SU-DHL-6 (cell line): ENCODE data around the gene HK1.

ENCODE experiments used
- H2AFZ ChIP-seq: fragments of 200-600 bp; sonication (generic); 2 replicates; pipeline ENCODE4 v1.6.1; 2014; ENCODE audit warnings: low read depth, mild to moderate bottlenecking, moderate library complexity, mixed read lengths, antibody characterized with exemption, low read length; ENCODE audit not compliant: severe bottlenecking
- H3F3A ChIP-seq: fragments of 200-600 bp; shearing (Covaris generic); 2 replicates; pipeline ENCODE4 v1.6.0; 2016; ENCODE audit warnings: antibody characterized with exemption, mild to moderate bottlenecking; ENCODE audit not compliant: insufficient read depth
- H3K27ac ChIP-seq: fragments of 200-600 bp; sonication (generic); 2 replicates; pipeline ENCODE4 v1.5.1; 2016; ENCODE audit warnings: low read depth, mild to moderate bottlenecking, low read length, moderate library complexity, mixed read lengths
- H3K27me3 ChIP-seq: fragments of 200-600 bp; sonication (generic), shearing (Covaris generic); 2 replicates; pipeline ENCODE4 v1.6.0; 2014; ENCODE audit warnings: mild to moderate bottlenecking, low read length
- H3K36me3 ChIP-seq: fragments of 200-600 bp; sonication (generic); 2 replicates; pipeline ENCODE4 v1.6.1; 2014; ENCODE audit warnings: mild to moderate bottlenecking, low read length, mixed read lengths
- H3K4me2 ChIP-seq: fragments of 300-600, 200-600 bp; shearing (Covaris generic), sonication (generic); 2 replicates; pipeline ENCODE4 v1.6.0; 2014; ENCODE audit warnings: low read length, low read depth, mild to moderate bottlenecking; ENCODE audit not compliant: poor library complexity, severe bottlenecking
- H3K4me3 ChIP-seq: fragments of 200-600 bp; sonication (generic); 2 replicates; pipeline ENCODE4 v1.5.1; 2014; ENCODE audit warnings: antibody characterized with exemption, low read length, mild to moderate bottlenecking, mixed read lengths; ENCODE audit not compliant: insufficient read depth, poor library complexity, severe bottlenecking
- H3K79me2 ChIP-seq: fragments of 200-600 bp; sonication (generic); 2 replicates; pipeline ENCODE4 v1.6.1; 2014; ENCODE audit warnings: mild to moderate bottlenecking, low read length, moderate library complexity; ENCODE audit not compliant: insufficient read depth
- H3K9ac ChIP-seq: fragments of 200-600 bp; sonication (generic); 2 replicates; pipeline ENCODE4 v1.7.0; 2014; ENCODE audit warnings: mild to moderate bottlenecking, low read length
- H3K9me2 ChIP-seq: fragments of 200-600 bp; sonication (generic); replicated peaks from 2 replicates; pipeline ENCODE4 v1.6.1; 2014; ENCODE audit warnings: low read length; ENCODE audit not compliant: insufficient read depth
- H3K9me3 ChIP-seq: fragments of 200-600 bp; sonication (generic); 2 replicates; pipeline ENCODE4 v1.6.1; 2014; ENCODE audit warnings: low read length, mixed read lengths; ENCODE audit not compliant: insufficient read depth
- H4K20me1 ChIP-seq: fragments of 200-600 bp; sonication (generic); 2 replicates; pipeline ENCODE4 v1.6.1; 2014; ENCODE audit warnings: low read depth, mild to moderate bottlenecking, antibody characterized with exemption, low read length, moderate library complexity, mixed read lengths
- CTCF ChIP-seq: fragments of 200-600 bp; sonication (generic); IDR thresholded peaks from one replicate; pipeline ENCODE4 v1.5.1; 2017; ENCODE audit warnings: antibody characterized with exemption, mild to moderate bottlenecking, low read length, moderate library complexity; ENCODE audit not compliant: insufficient read depth, poor library complexity, severe bottlenecking
- EZH2phosphoT487 ChIP-seq: fragments of 200-600 bp; sonication (generic), shearing (Covaris generic); conservative IDR thresholded peaks from 2 replicates; pipeline ENCODE4 v1.6.1; 2018; ENCODE audit warnings: mild to moderate bottlenecking, antibody characterized with exemption, low read length, moderate library complexity, mixed read lengths

Gene HK1

GRCh38 chr10:69439813-69440506 lies 161.7 kb downstream of the HK1 start:
- Histone ChIP-seq H3K4me3 (no peak overlapping the region), H3K9ac (no peak overlapping the region), H3K4me2 (no peak overlapping the region), H4K20me1 (no peaks in the 10 kb centered on the region), H3K27me3 (no peaks in the 10 kb centered on the region), H3K9me2 (no peaks in the 10 kb centered on the region), H2AFZ (no peak overlapping the region), H3K36me3 (no peaks in the 10 kb centered on the region), H3F3A (no peaks in the 10 kb centered on the region), H3K9me3 (no peaks in the 10 kb centered on the region), H3K27ac (no peak overlapping the region), H3K79me2 (no peaks in the 10 kb centered on the region)
- TF ChIP-seq EZH2phosphoT487 (no peak), CTCF (no peak)

- Histone ChIP-seq H4K20me1 (no peaks in the 10 kb centered on the region), H3K9ac (no peak overlapping the region), H2AFZ (no peak overlapping the region), H3K9me2 (no peaks in the 10 kb centered on the region), H3K27me3 (no peaks in the 10 kb centered on the region), H3K36me3 (no peaks in the 10 kb centered on the region), H3K27ac (no peak overlapping the region), H3F3A (no peaks in the 10 kb centered on the region), H3K9me3 (no peaks in the 10 kb centered on the region), H3K79me2 (no peaks in the 10 kb centered on the region), H3K4me3 (no peak overlapping the region), H3K4me2 (no peak overlapping the region)
- TF ChIP-seq EZH2phosphoT487, result no peak
- TF ChIP-seq CTCF, result no peak
Observed at GRCh38 chr10:69443354-69443753, 165.1 kb downstream of the HK1 start.

GRCh38 chr10:69445041-69445440 lies 166.7 kb downstream of the HK1 start:
- no peak overlapping the region for H3K4me2 ChIP-seq
- H3K79me2 ChIP-seq, result no peaks in the 10 kb centered on the region
- no peaks in the 10 kb centered on the region for H3F3A ChIP-seq
- no peaks in the 10 kb centered on the region for H3K36me3 ChIP-seq
- H2AFZ ChIP-seq, result no peak overlapping the region
- no peaks in the 10 kb centered on the region for H3K9me3 ChIP-seq
- H3K9ac ChIP-seq, result no peak overlapping the region
- H3K27ac ChIP-seq, result no peak overlapping the region
- H3K9me2 ChIP-seq, result no peaks in the 10 kb centered on the region
- TF ChIP-seq CTCF (no peak), EZH2phosphoT487 (no peak)
- no peaks in the 10 kb centered on the region for H3K27me3 ChIP-seq
- no peak overlapping the region for H3K4me3 ChIP-seq
- no peaks in the 10 kb centered on the region for H4K20me1 ChIP-seq

GRCh38 chr10:69446229-69446628 lies 167.9 kb downstream of the HK1 start:
- H3K4me3 ChIP-seq, result no peak overlapping the region
- no peaks in the 10 kb centered on the region for H3K9me3 ChIP-seq
- no peak for TF ChIP-seq EZH2phosphoT487
- no peak overlapping the region for H2AFZ ChIP-seq
- H3K79me2 ChIP-seq, result no peaks in the 10 kb centered on the region
- no peaks in the 10 kb centered on the region for H3F3A ChIP-seq
- no peaks in the 10 kb centered on the region for H3K9me2 ChIP-seq
- H3K36me3 ChIP-seq, result no peaks in the 10 kb centered on the region
- no peaks in the 10 kb centered on the region for H3K27me3 ChIP-seq
- H3K27ac ChIP-seq, result no peak overlapping the region
- H3K4me2 ChIP-seq, result no peak overlapping the region
- H4K20me1 ChIP-seq, result no peaks in the 10 kb centered on the region
- no peak overlapping the region for H3K9ac ChIP-seq
